Measurements from ENCODE around the gene CREM.

- TF ChIP-seq POLR2A (IDR thresholded peaks at IDR 0.05; ENCODE audit: low read depth, low read length), result peak; percentile 56
- TF ChIP-seq TAF1 (IDR thresholded peaks at IDR 0.05; ENCODE audit: borderline replicate concordance, low read depth, low read length), result no peak
These were observed 58.8 kb downstream of the CREM start for GRCh38 chr10:35185260-35186034.

Data from GM12892 (cell line).